Femur (tissue), 1 donor: ENCODE results near the gene COQ8A.
A peak's percentile ranks its signal among the peaks of the same experiment; 100 is the strongest.

ENCODE experiments used
- DNase-seq: peaks from one replicate; pipeline ENCODE4 v3.0.0-alpha.2; 2017

The COQ8A gene

GRCh38 chr1:226940029-226940805 lies at the start of gene COQ8A:
Gene COQ8A, plus strand, starts transcription at chr1:226940294. Its CDS starts 21,092 bp downstream, at chr1:226961386.
- peak; percentile 100 for DNase-seq

GRCh38 chr1:226890331-226891108 lies 49.6 kb upstream of the COQ8A start:
- DNase-seq: no peak

DNA sequence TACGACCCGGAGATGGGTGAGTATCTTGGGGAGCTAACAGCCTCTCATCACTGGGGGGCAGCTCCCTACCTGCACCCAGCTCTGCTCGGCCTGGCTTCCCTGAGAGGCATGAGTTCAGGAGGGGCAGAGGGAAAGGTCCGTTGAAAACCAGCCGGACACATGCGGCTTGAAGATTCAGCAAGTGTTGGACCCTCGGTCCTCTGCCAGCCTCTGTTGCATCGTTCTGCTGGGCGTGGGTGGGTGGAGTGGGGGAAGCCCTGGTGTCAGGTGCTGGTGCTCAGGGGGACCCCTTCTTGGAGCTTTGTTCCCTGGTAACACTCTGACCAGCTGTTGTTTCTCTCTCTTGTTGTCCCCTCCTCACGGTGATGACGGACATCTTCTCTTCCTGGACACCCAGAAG lies 48.7 kb upstream of the COQ8A start:
- no peak for DNase-seq

DNA sequence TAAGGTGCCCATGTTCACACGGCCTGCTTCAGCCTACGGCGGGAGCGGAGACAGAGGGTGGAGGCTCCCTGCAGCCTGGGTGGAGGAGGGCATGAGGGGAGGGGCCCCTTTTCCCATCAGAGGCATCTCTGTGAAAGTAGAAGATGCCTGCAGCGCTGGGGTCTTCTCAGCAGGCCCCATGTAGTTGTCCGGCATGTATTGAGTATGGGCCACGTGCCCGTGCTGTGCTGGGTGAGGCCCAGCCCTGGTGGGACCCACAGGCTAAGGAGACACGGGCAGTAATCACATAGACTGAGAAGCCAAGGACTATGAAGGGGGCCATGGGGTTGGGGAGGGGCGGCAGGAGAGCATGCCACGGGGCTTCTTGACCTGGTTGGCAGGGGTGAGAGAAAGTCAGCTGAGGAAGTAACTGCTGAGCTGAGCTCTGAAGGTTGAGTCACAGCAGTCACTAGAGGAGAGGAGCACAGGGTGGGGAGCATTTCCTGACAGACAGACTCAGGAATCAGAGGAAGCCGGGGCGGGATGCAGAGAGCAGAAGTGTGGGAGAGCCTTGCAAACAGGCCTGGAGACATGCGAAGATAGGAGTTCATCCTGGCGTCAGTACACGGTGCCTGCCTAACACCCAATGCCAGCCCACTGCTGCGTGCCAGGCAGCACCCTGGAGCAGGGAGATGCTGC lies 48.1 kb upstream of the COQ8A start:
- DNase-seq: no peak

DNA sequence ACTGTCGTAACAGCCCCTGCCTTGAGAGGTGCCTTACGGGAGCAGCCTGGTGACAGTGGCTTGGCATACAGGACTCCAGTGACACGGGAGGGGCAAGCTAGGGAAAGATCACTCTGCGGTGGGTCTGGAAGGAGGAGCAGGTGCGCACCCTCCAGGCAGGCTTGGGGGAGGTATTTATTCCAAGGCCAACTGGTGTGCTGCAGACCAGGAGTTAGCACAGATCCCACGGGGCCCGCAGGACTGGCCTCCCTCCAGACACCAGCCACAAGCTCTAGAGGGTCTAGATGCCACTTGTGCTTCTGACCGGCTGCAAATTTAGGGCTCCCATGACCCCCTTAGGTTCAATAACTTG lies 47.6 kb upstream of the COQ8A start:
- DNase-seq: no peak

DNA sequence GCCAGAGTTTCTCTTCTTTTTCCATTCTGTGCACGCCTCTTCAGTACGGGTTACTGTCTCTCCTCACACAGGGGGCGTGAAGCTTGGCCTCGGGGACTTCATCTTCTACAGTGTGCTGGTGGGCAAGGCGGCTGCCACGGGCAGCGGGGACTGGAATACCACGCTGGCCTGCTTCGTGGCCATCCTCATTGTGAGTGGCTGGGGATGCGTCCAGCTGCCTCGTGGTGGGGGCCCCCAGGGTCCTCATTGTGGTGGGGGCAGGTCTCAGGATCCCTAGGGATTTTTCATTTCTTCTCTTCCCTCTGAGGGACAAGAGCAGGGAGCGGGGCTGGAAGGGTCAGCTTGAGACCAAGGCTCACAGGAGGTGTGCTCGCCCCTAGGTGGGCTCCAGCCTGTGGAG lies 46.2 kb upstream of the COQ8A start:
- no peak for DNase-seq

GRCh38 chr1:226894826-226895225 lies 45.3 kb upstream of the COQ8A start:
- DNase-seq: no peak

DNA sequence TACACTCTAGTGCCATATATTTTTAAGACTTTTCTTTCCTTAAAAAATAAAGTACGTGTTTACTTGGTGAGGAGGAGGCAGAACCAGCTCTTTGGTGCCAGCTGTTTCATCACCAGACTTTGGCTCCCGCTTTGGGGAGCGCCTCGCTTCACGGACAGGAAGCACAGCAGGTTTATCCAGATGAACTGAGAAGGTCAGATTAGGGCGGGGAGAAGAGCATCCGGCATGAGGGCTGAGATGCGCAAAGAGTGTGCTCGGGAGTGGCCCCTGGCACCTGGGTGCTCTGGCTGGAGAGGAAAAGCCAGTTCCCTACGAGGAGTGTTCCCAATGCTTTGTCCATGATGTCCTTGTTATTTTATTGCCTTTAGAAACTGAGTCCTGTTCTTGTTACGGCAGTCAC lies 44.5 kb upstream of the COQ8A start:
- DNase-seq: no peak

DNA sequence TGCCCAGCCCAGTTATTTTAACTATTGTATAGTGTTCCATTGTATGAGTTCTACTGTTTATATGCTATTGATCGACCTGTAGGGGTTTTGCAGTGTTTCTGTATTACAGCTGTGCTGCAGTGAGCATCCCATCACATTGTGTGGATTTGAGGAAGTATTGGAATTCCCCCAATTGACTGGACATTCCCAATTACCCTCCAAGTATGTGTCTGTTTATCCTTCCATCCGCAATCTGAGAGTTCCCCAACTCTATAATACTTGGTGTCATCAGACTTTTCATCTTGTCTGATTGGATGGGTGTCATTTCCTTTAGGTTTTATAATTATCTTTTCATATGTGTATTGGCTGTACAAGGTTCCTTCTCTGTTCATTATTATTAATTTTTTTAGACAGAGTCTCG lies 41.8 kb upstream of the COQ8A start:
- DNase-seq: no peak

DNA sequence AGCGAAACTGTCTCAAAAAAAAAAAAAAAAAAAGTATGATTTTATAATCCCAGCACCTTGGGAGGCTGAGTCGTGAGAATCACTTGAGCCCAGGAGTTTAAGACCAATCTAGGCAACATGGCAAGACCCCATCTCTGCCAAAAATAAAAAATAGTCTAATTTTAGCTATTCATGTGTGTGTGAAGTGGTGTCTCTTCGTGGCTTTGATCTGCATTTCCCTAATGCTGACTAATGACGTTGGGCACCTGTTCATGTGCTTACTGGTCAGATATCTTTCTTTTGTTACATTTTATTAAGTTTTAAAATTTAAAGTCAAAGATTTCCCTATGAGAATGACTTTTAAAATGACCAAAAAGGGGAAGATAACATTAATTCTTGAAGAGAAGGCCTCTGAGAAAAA lies 38.7 kb upstream of the COQ8A start:
- no peak for DNase-seq

DNA sequence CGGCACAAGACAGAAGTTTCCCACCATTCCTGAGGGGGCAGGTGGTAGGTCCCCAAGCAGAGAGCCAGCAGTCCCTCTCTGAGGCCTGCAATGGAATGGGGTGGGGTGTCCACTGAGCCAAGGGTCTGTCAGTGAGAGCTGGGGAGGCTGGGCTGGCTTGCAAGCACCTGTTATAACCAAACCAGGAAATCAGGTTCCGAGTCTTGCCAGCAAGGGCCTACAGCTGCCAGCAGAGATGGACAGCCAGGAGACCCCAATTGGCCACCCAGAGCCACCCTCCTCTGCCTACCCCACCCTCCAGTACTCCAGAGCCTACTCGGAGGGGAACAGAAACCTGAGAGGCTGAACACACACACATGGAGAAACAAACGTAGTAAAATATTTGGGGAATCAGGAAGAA lies 37.5 kb upstream of the COQ8A start:
- peak; percentile 31 for DNase-seq

DNA sequence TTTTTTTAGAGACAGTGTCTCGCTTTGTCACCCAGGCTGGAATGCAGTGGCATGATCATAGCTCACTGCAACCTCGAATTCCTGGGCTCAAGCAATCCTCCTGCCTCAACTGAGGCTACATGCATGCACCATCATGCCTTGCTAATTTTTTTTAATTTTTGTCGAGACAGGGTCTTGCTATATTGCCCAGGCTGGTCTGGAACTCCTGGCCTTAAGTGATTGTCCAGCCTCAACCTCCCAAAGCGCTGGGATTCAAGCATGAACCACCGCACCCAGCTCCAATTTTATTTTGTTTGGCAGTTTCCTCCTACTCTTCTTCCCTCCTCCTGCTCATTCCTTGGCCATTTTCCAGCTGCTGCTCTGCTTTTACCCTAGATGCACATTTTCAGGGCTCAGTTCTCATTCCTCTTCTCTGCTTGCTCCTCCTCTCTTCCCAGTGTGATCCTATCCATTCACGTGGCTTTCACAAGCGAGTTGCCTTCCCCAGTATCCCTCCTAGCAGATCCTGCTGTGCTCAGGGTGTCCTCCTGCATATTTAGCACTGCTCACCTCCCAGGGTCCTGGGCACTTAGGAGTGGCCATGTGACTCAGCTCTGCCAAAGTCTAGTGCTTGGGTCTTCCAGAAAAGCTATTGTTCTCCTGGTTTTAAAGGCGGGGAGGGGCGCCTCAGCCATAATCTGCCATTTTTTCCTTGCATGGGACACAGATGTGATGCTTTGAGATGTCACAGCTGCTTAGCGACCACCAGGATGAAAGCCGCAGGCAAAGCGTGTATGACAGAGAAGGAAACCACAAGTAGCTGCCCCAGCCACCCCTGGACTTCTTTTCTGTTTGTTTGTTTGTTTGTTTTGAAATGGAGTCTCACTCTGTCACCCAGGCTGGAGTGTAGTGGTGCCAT lies 36.0 kb upstream of the COQ8A start:
- peak; percentile 51 for DNase-seq

DNA sequence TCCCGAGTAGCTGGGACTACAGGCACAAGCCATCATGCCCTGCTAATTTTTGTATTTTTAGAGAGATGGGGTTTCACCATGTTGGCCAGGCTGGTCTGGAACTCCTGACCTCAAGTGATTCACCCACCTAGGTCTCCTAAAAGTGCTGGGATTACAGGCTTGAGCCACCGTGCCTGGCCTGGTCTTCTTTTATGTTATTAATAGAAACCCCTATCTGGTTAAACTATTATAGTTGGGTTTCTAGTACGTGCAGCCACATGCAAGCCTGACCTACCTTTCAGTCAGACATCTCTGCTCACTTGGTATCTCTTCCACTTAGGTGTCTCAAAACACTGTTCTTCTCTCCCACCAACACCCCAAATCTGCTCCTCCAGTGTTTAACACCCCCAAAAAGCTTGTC lies 35.3 kb upstream of the COQ8A start:
- DNase-seq: no peak

GRCh38 chr1:226908419-226908818 lies 31.7 kb upstream of the COQ8A start:
- DNase-seq: no peak

- DNase-seq: no peak
Measured at GRCh38 chr1:226908913-226909312, 31.2 kb upstream of the COQ8A start.

GRCh38 chr1:226912587-226913176 lies 27.4 kb upstream of the COQ8A start:
- peak; percentile 29 for DNase-seq

DNA sequence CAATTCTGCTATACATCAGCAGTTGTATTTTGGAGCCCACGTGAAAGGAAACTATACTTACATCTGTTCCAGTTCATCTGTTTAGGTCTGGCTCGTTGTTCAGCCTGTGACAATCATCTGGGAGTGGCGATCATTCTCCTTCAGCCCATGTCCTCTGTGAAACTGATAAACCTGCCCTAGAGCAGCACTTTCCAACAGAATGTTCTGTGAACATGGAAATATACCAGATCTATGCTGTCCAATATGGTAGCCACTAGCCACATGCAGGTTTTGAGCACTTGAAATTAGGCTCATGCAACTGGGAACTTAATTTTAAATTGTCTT lies 24.5 kb upstream of the COQ8A start:
- DNase-seq: no peak

GRCh38 chr1:226916497-226916896 lies 23.6 kb upstream of the COQ8A start:
- DNase-seq: no peak

- no peak for DNase-seq
Measured at GRCh38 chr1:226919587-226919986, 20.5 kb upstream of the COQ8A start.

DNA sequence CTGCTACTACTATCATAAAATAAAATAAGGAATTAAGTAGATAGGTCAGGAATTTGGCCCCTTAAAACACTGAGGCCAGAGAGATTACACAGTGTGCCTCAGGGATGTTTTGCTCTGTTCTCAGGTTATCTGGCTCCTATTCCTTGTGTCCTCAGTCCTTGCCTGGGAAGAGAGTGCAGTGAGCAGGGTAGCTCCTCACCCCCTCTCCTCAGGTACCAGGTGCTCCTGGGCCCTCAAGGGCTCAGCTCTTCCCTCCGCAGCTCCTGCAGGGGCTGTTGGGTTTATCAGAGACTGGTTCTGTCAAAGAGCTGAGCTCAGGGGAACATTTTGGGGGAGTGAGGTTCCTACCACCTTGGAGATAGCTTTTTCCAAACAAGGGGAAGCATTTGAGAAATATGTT lies 20.1 kb upstream of the COQ8A start:
- DNase-seq: no peak

DNA sequence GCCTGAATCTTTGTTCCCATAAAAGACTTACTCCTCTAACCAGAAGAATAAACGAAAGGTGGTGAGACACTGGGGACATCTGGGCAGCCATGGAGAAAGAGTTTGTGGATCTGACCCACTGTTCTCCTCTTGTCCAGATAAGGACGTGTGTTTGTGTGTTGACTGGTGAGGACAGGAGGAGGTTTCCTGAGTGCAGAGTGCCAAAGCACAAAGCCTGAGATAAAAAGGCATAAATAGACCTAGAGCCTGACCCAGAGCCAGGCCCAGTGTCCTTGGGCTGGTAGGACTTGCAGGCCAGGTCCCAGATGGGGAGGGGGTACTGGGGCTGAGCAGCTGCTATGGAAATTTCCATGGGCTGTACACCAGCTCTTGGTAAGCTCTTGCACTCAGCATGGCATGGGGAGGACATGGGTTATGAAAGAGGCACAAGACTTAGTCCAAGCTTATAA lies 19.6 kb upstream of the COQ8A start:
- no peak for DNase-seq

DNA sequence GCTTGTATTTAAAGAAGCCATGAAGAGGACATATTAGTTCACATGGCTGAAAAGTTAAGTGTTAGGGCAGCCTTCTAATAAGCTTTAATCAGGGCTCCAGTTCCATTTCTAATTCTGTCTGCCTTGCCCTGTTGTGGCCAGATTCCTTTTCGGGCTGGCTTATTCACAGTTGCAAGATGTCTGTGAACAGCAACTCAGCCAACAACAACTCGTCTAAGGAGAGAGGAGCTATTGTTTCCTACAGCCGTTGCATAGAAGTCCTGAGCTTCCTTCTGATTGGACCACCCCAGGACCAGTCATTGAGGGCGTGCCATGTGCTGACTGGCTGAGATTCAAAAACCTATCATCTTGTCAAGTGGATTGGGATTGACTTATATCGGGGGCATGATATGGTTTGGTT lies 18.6 kb upstream of the COQ8A start:
- DNase-seq: no peak
